ENCODE measurements around the gene COL20A1.
"Not testable (repeated sequence)": the region's sequence is repeated elsewhere in the genome, so short reads cannot be mapped to it uniquely, and the experiment has no call there.

Gene COL20A1

DNA sequence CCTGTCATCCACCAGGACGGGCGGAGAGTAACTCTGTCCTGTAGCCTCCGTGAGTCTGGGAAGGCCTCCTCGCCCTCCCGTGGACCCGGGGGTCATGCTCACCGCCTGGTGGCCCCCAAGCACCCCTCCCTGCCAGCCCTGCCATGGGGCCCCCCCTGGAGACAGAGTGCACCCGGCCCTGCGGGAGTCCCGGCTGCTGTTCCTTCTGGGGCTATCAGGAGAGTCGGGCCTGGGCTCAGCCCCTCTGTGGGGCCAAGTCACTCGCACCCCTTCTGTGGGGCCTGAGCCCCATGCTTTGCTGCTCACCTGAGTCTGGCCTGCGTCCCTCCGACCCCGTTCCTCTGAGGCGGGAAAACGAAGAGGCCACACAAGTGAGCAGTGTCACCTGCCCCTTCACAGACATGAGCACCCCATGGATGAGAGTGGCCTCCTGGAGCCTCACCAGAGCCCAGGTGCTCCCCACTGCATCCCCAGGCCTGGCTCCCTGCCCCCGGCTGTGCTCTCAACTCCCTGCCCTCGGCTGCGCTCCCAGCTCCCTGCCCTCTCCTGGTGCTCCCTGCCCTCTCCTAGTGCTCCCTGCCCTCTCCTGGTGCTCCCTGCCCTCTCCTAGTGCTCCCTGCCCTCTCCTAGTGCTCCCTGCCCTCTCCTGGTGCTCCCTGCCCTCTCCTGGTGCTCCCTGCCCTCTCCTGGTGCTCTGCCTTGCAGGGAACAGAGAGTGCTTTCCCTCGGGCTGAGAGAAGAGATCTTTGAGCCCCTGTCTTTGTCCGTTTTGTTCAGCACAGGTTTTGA lies 72.8 kb downstream of the COL20A1 start:
- no peak for DNase-seq

DNA sequence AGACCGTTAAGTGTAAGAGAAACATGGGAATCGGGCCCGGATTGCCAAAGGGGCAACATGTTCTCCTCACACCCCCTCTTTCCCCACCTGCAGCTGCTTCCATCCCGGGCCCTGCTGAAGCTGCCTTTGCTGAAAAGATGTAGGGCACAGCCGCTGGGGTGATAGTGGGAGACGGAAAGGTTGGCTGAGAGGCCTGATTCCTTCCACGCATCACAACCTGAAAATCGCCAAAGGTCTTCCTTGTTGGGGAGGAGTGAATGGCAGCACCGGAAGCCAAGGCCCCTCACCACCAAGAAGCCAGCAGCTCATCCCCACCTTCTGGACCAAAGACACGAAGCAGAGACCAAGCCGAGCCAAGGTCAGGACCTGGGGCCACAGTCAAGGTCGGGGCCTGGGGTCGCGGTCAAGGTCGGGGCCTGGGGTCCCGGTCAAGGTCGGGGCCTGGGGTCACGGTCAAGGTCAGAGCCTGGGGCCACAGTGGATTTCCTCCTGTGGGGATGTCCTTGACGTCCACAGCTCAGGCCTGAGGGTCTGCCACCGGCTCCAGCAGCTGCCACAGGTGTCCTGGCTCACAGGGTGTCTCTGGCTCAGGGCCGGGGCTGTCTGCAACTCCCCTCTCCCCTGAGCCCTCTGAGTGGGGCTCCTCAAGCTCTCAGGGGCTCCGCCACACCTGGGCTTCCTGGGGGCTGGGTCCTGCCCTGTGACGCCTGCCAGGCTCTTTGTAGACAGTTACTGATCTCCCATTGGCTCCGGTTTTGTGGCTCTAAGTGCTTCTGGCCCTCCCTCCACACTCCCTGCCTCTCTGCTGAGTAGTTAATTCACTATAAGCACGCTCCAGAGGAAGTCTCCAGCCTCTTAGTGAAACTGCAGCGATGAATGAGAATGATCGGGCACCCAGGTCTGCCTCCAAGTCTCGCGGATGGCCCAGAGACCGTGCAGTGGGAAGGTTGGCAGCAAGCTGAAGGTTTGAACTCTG lies 73.7 kb downstream of the COL20A1 start:
- no peak for DNase-seq

DNA sequence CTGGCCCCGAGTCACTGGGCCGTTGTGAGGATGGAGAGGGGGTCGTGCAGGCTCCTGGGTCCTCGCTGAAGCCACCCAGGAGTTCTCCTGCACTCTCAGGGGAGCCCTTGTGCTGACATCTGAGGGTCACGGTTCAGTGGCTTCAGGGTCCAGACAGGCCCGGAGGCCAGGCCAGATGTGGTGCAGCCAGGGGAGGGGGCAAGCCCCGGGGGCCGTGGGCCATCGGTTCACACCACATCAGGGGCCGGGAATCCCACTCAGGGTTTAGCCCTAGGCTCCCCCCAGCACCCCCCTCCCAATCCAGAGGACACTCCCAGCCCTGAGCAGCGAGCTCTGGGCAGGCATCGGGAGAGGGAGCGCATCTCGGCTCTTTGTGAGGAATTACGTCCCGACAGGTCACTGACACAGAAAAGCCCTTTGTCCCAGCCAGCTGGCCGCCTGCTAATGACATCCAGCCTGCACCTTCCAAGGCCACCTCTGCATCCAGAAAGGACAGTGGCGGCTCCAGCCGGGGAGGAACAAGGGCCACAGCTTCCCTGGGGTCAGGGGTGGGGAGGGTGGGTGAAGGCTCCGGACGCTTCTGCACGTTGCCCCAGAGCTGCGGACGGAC lies 74.6 kb downstream of the COL20A1 start:
- DNase-seq = no peak

DNA sequence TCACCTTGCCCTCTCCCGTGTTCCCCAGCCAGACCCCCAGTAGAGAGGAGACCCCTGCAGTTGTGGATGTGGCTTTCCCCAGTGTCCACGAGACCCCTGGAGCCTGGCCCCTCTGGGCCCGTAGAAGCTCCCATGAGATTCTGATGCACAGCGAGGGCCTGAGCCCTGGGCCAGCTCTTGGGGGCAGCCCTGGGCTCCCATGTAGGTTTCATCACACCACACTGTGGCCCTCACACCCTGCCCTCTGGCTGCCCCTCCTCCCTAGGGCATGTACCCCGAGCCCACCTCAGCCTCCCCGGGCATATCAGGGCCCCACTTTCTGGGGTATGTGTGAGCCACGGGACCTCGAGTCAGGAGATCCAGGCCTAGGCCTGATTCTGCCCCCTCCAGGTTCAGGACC lies 75.2 kb downstream of the COL20A1 start:
- DNase-seq = no peak

DNA sequence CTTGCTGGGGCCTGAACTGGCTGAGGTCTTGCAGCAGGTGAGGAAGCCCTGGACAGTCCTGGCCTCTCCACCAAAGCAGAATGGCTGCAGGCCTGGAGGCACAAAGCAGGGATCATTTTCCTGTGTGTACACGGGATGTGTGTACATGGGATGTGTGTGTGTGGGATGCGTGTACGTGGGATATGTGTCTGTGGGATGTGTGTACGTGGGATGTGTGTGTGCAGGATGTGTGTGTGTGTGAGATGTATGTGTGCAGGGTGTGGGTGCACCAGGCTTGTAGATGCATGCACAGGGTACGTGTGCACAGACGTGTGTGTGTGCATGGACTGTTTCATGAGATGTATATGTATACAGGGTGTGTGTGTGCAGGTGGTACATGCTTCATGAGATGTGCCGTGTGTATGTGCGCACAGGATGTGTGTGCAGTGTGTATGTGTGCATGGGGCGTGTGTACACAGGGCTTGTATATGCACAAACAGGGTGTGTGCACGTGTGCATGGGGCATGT lies 76.1 kb downstream of the COL20A1 start:
- DNase-seq = no peak

DNA sequence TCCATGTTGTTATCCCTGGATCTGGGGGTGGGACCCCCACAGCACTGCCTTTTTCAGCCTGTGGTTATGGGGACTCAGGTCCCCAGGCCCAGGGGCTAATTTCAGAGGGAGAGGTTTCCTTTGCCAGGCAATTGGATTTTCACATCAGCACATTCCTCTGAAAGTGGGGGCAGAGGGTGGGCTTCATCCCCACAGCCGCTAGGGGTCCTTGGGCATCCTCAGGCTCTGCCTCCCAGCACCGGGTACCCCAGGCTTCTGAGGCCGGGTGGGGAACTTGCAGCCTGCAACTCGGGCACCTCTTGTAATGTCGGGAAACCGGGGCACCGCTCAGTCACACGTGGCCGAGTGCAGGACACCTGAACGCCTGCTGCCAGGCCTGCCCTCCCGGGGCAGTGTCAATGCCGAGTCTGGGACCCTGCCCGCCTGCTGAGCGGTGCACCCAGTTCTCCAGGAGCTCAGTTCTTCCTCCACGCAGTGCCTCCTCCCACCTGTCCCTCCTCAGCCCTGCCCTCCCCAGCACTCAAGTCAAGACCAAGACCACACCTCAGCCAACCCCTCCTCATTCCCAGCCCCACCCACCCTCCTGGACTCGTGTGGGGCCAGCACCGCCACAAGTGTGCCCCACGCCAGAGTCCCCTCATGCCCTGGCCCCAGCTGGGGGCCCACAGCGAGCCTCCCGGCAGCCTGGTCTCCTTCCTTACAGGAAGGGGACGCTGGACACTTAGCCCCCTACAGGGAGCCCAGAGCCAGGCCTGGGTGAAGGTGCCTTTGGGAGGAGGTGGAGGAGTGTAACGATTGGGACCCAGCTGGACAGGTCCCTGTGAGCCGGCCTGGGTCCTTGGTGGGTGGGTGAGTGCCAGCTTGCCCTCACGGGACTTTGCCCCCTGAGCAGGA lies 77.0 kb downstream of the COL20A1 start:
- no peak for DNase-seq

DNA sequence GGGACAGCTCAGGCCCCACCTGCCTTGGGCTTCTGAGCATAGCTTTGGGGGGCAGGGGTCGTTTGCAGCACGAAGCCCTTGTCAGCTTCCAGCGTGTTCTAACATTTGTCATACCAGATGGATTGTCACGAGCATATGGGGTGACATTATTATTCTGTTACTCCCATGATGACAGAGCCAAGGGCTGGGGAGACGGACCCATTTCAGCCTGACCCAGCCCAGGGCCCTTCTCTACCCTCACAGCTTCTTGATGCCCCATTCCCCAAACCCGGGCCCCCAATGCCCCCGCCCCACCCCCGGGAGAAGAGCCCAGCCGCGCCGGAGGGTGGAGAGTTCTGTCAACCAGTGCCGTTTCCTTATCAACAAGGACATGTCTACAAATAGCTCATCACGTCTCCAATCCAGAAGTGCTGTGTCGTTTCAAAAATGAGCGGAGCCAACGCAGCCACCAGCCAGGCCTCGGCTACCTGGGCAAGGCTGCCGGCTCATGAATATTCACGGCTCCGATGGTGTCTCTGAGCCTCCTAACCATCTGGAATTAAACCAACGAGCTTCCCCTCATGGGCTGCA lies 77.7 kb downstream of the COL20A1 start:
- no peak for DNase-seq

DNA sequence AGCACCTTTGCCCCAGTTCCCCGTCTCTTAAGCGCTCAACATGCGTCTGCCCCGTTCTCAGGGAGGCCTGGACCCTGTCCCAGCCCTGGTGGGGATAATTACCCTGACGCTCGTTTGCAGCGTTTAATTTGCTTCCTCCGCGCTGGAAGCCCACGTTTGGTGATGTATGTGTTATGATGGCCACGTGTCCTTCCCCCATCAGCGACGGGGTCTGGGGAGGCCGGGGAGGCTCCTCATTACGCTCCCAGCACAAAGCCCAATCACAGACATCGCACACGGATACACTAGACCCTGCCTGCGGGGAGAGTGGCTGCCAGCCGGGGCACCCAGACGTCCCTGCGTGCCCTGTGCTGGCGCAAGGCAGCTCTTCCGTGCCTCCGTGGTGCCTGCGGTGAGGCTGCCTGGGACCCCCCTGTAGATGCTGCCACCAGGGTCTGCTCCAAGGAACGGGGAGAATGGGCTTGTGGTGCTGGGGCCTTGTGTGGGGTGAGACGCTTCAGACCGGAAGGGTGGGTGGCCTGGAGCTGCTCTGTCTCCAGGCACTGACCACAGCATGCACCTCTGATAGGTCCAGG lies 78.4 kb downstream of the COL20A1 start:
- DNase-seq = no peak

DNA sequence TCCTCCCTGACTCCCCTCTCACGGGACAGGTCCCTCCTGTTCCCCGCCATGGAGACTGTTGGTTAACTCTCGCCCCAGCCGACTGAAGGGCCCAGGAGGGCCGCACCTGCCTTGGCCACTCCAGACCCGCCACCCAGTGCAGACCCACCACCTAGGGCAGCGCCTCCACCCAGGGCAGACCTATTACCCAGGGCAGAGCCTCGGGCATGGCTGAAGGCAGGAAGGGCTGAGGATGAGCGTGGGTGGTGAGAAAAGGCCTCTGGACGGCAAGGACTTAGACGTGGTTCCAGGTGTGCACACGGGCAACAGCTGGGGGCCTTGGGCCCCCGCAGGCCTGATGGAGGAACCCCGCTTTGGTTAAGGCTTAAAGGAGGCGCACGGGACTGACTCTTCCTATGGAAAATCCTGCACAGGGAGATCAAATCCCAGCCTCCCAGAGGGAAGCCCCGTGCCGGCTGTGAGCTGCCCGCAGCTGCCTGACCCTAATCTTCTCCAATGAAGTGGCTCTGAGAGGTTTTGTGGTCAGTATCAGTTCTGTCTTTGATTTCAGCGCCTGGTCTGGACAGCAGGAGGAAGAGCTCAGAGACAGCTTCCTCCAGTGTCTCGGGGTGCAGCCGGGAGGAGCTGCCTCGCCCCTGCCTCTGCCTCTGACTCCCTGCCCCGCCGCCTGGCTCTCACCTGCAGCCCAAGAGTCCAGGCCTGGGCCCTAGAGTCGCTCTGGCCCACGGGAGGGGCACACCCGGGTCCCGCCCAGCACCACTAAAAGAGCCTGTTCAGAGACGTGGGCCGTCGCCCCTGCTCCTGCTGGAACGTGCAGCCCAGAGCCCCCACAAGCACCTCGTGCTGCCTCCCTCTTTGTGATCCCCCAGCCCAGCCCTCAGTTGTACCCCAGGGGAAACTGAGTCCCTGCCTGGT lies 80.2 kb downstream of the COL20A1 start:
- DNase-seq = no peak

DNA sequence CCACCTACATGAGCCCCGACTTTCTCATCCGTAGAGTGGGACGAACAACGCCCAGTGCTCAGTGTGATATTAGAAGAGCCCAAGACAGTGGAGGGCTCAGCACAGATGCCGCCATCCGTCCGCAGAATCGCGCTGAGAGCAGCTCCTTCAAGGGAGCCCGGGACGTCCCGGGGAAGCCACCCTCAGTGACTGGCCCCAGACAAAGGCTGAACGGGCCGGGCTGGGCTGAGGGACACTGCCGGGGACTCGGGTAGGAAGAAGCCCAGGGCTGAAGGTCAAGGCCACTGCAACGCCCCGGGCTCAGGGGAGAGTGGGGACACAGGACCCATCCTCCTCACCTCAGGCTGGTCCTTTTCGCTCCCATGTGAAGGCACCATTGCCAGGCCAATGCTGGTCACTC lies 81.0 kb downstream of the COL20A1 start:
- DNase-seq = no peak

DNA sequence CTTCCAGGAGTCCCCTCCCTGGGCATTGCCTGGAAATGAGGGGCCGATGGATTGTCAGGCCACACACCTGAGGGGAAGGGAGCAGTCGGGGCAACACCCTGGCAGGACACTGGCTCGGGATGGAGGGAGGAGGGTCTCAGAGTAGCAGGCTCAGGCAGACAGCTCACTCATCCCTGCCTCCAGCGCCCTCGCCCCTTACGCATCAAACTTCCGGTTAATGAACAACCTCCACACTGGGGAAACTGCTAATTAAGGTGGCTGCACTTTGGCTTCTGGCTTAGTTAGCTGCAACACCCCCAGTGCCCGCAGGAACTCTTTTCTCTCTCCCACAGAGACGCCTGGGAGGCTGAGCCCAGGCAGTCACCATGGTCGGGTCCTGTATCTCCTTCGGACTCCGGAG lies 81.5 kb downstream of the COL20A1 start:
- DNase-seq = no peak

DNA sequence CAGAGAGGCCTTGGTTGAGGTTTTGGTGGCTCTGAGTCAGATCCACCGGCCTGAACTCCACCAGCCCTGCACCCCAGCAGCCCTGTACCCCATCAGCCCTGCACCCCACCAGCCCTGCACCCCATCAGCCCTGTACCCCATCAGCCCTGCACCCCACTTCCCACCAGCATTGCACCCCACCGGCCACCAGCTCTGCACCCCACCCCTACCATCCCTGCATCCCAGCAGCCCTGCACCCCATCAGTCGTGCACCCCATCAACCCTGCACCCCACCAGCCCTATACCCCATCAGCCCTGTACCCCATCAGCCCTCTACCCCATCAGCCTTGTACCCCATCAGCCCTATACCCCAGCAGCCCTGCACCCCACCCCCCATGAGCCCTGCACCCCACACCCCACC lies 82.5 kb downstream of the COL20A1 start:
- no peak for DNase-seq

DNA sequence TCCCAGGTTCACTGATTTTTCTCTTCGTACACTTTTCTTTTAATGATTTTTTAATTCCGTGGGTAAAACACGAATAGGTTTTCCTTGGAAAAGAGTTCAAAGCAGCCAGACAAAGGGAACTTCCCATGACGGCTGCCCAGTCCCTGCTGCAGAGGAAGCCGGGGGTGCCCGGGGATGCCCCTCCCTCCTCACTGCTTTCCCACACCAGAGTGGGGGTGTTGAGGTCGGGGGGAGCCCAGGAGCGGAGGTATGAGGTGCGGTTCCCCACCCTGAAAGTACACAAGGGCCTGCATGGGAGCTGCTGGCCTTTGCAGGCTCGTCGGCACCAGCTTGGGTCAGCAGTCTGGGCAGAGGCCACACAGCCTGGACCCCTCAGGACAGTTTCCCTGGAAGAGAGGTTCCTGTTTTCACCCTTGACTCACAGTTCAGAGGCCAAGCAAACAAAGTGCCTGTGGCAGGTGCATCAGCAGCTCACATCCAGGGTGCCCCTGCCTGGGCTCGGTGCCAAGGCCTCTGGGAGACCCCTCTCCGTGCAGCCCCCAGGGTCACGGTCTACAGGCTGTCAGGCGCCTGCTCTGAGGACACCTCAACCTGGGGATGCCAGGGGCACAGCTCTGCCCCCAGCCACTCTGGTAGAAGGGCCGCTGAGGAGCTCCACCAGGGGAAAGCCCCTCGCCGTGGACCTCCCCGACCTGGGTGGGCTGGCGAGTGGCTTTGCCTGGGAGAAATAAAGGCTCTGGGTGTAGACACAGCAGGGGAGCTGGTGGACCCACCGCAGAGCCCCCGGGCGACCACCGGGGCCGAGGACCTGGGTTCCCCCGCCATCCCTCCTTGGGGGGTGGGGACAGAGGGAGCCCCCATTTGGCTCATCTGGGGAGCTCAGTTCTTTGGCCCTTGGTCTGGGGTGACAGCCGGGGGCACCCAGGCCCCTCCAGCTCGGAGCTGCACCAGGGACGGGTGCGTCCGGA lies 83.6 kb downstream of the COL20A1 start:
- DNase-seq = no peak

DNA sequence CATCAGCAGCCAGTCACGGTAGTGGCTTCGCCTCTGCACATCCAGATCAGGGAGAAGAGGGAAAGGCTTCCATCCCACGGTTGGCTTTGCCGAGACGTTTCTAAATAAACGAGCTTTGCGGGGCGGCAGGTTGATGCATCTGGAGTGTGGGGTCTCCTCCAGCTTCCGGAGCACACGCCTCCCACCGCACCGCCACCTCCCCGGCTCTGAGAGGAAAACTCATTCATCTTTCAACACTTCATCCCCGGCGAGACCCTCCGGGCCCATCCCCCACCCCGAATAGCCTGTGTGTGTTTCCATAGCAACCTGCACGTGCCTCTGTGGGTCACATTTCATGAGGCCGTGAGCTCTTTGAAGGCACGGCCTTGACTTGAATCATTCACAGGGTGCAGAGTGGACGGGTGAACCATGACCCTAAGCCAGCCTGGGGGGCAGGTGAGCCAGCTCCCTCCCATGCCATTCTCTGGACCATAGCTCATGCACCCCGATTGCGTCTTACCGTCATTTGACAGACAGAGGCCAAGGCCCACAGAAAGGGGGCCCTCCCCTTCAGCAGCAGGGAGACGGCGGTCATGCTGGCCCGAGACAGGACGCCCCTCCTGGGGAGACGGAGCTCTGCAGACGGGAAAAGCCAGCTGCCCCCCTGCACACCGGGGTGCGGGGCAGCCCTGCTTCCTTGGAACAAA lies 84.4 kb downstream of the COL20A1 start:
- DNase-seq = no peak

DNA sequence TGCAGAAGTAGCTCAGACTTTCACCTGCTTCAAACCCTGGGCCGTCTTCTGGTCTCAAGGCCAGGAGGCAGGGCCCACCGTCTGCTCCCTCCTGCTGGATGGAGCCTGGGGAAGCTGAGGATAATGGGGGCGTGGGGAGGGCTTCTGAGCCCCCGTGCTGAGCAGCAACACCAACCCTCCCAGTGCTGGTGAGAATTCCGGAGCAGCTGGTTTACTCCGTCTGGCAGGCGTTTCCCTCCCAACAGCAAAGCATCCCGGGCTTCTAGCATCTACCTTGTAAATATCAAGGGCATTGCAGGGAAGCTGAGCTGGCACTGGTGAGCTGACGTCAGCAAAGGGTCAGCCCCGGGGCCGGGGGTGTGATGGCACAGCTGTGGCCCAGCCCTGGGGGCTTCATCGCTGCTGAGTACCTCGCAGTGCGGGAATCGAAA lies 85.0 kb downstream of the COL20A1 start:
- DNase-seq = no peak

DNA sequence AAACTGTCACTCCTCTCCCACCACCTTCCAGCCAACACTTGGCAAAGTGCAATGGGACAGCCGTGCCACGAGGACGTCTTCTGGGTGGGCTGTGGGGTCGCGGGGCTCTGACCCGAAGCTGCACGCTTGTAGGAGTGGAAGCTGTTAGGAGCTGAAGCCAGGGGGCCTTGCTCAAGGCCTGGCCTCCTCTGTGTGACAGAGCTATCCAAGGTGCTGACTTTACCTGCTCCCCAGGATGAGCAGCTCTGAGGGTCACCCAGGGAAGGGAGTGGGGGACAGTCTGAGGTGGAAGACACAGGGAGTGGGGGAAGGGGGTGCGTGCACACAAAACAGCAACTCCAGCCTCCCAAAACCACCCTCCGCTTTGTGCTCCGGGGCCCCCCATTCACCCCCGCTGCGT lies 85.6 kb downstream of the COL20A1 start:
- no peak for DNase-seq

DNA sequence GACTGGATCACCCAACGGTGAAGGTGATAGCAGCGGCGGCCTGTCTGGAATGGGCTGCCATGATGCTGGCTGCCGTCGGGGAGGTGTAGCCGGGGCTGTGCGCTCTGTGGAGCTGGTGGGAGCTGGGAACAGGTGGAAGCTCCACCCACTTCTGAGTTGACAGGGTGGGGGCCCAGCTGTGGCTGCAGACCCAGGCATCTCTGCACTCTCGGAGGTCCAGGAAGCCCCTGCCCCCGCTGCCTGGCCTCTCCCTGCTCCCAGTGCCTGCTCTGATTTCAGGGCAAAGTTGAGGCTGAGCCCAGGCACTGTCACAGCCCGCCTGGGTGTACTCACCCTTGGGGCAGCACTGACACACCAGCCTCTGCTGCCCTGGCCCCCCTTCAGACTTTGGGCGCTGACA lies 86.3 kb downstream of the COL20A1 start:
- no peak for DNase-seq

DNA sequence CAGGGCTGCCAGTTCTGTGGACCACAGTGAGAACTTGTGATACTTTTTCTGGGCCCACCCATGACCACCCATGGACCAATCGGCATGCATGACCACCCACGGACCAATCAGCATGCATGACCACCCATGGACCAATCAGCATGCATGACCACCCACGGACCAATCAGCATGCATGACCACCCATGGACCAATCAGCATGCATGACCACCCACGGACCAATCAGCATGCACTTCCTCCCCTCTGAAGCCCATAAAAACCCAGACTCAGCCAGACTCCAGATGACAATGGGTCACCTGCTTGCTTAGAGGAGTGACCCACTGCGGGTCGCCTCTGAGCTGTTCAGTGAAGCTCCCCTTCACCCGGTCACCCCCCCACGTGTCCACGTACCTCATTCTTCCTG lies 86.9 kb downstream of the COL20A1 start:
- DNase-seq = not testable (repeated sequence)
